Psoas muscle (tissue), 8 donors: Measurements from ENCODE around the gene CPXM2. TPM values are rescaled to one million over a fixed set of nuclear protein-coding genes. Genes with fewer than 3 reads are reported as not detected.

ENCODE experiments used
- ATAC-seq, 4 donors: fragments of 200-7000 bp; cut with Tn5 transposase; one replicate each; pipeline ENCODE4 v1.9.1; 2020; ENCODE audit warnings: moderate library complexity in 3 of 4, mild to moderate bottlenecking in 2 of 4
- DNase-seq, 2 donors: peaks; one replicate each; pipeline ENCODE4 v3.0.0-alpha.2; 2020
- H3K27ac ChIP-seq: fragments of 200-600 bp; one replicate; pipeline ENCODE4 v1.8.0; 2022
- H3K27me3 ChIP-seq, 3 donors: fragments of 200-600 bp in 1 of 3; one replicate each; pipeline versions ENCODE4 v1.6.1 to v1.8.0; 2013 to 2022; ENCODE audit warnings: low read length in 2 of 3, mild to moderate bottlenecking in 2 of 3, moderate library complexity in 1 of 3; ENCODE audit not compliant: insufficient read depth in 3 of 3
- H3K36me3 ChIP-seq, 2 donors: fragments of 200-600 bp in 1 of 2; one replicate each; pipeline versions ENCODE4 v1.6.1 to v1.8.0; 2013 to 2022; ENCODE audit warnings: low read depth in 1 of 2, mild to moderate bottlenecking in 1 of 2, moderate library complexity in 1 of 2; ENCODE audit not compliant: insufficient read depth in 1 of 2
- H3K4me1 ChIP-seq: fragments of 200-600 bp; one replicate; pipeline ENCODE4 v1.8.0; 2022
- H3K4me3 ChIP-seq: fragments of 200-600 bp; one replicate; pipeline ENCODE4 v1.8.0; 2022; ENCODE audit warnings: mild to moderate bottlenecking
- H3K9me3 ChIP-seq: fragments of 200-600 bp; one replicate; pipeline ENCODE4 v1.8.0; 2022
- CTCF ChIP-seq: fragments of 200-600 bp; IDR thresholded peaks from one replicate; pipeline ENCODE4 v1.8.0; 2022; ENCODE audit warnings: antibody characterized with exemption
- WGBS, 3 donors: extraction: QIAGEN DNeasy Blood & Tissue Kit; methylation state at CpG; one replicate each; pipeline versions ENCODE4 v1.1.6 to v1.1.7; 2013; 5-methylcytosine and 5-hydroxymethylcytosine counted together
- intact Hi-C, 2 donors: fragments of 100-400 bp; cut with DNase I; formaldehyde crosslinking; loops; one replicate each; pipeline versions ENCODE4 v1.11.0 to v1.14.2; 2022
- polyA plus RNA-seq, 3 donors: library from polyadenylated mRNA; stranded (reverse); fragments of 200-250 nt; gene quantifications; one replicate each; pipeline ENCODE4 v1.2.3, GENCODE V29; 2013
- total RNA-seq, 4 donors: library from RNA; stranded (reverse); fragmentation: NEBNext Ultra II Directional in 2 of 4; extraction: Animal tissue kit (Norgen Biotek cat#: 25700) in 2 of 4; gene quantifications; one replicate each; pipeline versions ENCODE4 v1.2.1 to v1.2.4, GENCODE V29; 2021 to 2023
- donor health status: healthy with polysubstance abuse.
- donor health status: DM: no; HTN: no; CAD: no; lungs with moderate emphysema.
- donor health status: Bipolar disorder and iron deficiency.
- donor health status: healthy.
- donor health status: DM: yes; HTN: yes; CAD: no.
- donor health status: DM: no; HTN: no; CAD: no.
- donor health status: DM: no; HTN: no; CAD: no.
- donor health status: DM: yes; HTN: yes; CAD: no.

CPXM2 gene
- total and polyA plus RNA-seq, 7 donors, result 0.78 to 5.2 (median 1.4) TPM

- no peak for ATAC-seq
- no peaks in the 10 kb centered on the region for H3K4me1 ChIP-seq
- H3K4me3 ChIP-seq, result no peak overlapping the region
- intact Hi-C loops, result no loop called here
- H3K36me3 ChIP-seq, result no peaks in the 10 kb centered on the region
- peaks cover 0 to 2% (median 0%) of the 10 kb centered on the region in 3 donors for H3K27me3 ChIP-seq
- no peaks in the 10 kb centered on the region for H3K9me3 ChIP-seq
- no peak overlapping the region for H3K27ac ChIP-seq
- DNase-seq, result no peak
- TF ChIP-seq CTCF, result no peak
- 44 to 62% (median 62%) methylated on average over 7 of the region's 7 CpGs for WGBS, 3 donors
Observed at GRCh38 chr10:123926401-123927264, 35.0 kb upstream of the CPXM2 start.

GRCh38 chr10:123922126-123922525 is 30.5 kb upstream of the CPXM2 start:
- Histone ChIP-seq H3K9me3 (peaks cover 7% of the 10 kb centered on the region), H3K36me3 (no peaks in the 10 kb centered on the region), H3K4me3 (no peak overlapping the region), H3K4me1 (no peaks in the 10 kb centered on the region), H3K27me3 (peaks cover 0 to 3% (median 0%) of the 10 kb centered on the region in 3 donors), H3K27ac (no peak overlapping the region)
- intact Hi-C loops, result no loop called here
- WGBS, 3 donors, result 61 to 63% (median 61%) methylated on average over 2 of the region's 2 CpGs
- ATAC-seq (no peak), DNase-seq (no peak)
- no peak for TF ChIP-seq CTCF

GRCh38 chr10:123916775-123917174 is 25.2 kb upstream of the CPXM2 start:
- Histone ChIP-seq H3K36me3 (no peaks in the 10 kb centered on the region), H3K27me3 (peaks cover 0 to 2% (median 2%) of the 10 kb centered on the region in 3 donors), H3K4me1 (no peaks in the 10 kb centered on the region), H3K9me3 (peaks cover 7% of the 10 kb centered on the region), H3K4me3 (no peak overlapping the region), H3K27ac (no peak overlapping the region)
- intact Hi-C loops, result no loop called here
- TF ChIP-seq CTCF, result no peak
- ATAC-seq, result no peak
- 62 to 83% (median 66%) methylated on average over 3 of the region's 3 CpGs for WGBS, 3 donors
- DNase-seq, result no peak

GRCh38 chr10:123913688-123914268 is 22.2 kb upstream of the CPXM2 start:
- intact Hi-C loops, result no loop called here
- TF ChIP-seq CTCF, result no peak
- Histone ChIP-seq H3K36me3 (no peaks in the 10 kb centered on the region), H3K4me1 (no peaks in the 10 kb centered on the region), H3K4me3 (no peak overlapping the region), H3K27me3 (peaks cover 0 to 8% (median 2%) of the 10 kb centered on the region in 3 donors), H3K9me3 (no peaks in the 10 kb centered on the region), H3K27ac (no peak overlapping the region)
- DNase-seq (peak in 1 of 2 donors; percentile 27), ATAC-seq (no peak)
- WGBS, 3 donors, result 26 to 30% (median 29%) methylated on average over 8 of the region's 8 CpGs
